ENCODE measurements around the gene C19orf85. TPM values are rescaled to one million over a fixed set of nuclear protein-coding genes. Genes with fewer than 3 reads are reported as not detected.

Gene C19orf85
- total RNA-seq, 1 donor from 2014 or later, result not detected

- DNase-seq, result no peak
Observed at GRCh38 chr19:55477905-55478304, 13.4 kb upstream of the C19orf85 start.

GRCh38 chr19:55476100-55476775 is 11.7 kb upstream of the C19orf85 start, which contains the start of gene ZNF628:
Gene ZNF628, plus strand, starts transcription at chr19:55476617. Its CDS starts 3,294 bp downstream, at chr19:55479911.
- DNase-seq, result peak; percentile 98

- no peak for DNase-seq
Observed at GRCh38 chr19:55474269-55475265, 10.0 kb upstream of the C19orf85 start.

DNA sequence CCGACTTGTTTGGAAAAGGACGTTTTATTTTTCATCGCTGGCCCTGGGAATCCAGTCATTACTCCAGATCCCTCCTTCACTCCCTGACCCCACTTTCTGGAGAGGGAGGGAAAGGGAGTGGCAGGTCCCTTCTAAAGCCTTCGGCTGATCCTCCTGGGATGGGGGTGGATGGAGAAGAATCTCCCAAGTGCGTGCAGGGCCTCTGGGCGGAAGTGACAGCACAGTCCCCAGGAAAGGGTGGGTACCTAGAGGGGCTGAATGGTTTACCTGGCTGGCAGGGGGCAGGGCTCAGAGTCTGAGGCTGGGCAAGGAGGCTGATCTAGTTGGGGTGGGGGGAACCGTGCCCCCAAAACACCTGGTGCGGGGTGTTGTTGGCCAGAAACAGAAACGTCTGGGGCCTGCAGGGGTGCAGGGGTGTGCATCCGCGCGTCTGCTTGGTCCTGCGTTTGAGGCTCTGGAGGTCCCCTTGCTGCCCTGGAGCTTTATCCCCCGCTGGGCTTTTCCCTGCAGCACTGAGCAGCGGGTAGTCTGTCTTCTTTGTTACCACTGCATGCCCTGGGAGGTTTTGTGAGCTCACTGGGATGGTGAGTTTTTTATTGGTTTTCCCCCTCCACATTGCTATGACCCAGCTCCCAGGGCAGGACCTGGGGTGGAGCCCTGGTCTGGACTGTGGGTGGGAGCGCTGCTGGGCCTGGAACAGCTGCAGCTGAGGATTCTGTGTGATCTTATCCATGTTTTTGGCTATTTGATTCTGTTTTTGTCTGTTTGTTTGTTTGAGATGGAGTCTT is 8.9 kb upstream of the C19orf85 start:
- DNase-seq, result no peak

GRCh38 chr19:55472463-55472862 is 7.9 kb upstream of the C19orf85 start:
- no peak for DNase-seq

DNA sequence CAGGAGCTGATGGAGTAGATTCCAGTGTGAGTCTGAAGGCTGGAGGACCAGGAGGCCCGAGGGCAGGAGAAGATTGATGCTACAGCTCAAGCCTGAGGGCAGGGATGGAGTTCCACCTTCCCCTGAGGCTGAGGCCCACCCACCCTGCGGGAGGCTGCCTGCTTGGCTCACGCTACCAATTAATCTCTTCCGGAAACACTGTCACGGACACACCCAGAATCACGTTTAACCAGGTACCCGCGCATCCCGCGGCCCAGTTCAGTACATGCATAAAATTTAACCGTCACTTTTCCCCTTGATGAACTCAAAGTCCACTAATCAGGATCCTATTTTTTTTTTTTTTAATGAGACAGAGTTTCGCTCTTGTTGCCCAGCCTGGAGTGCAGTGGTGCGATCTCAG is 6.7 kb upstream of the C19orf85 start:
- no peak for DNase-seq

- DNase-seq, result no peak
Observed at GRCh38 chr19:55468054-55468393, 3.5 kb upstream of the C19orf85 start.

GRCh38 chr19:55467236-55468053 is 2.9 kb upstream of the C19orf85 start:
- peak; percentile 32 for DNase-seq

GRCh38 chr19:55466241-55466614 is 1.7 kb upstream of the C19orf85 start:
- no peak for DNase-seq

- no peak for DNase-seq
Observed at GRCh38 chr19:55465460-55466240, 1.1 kb upstream of the C19orf85 start.

DNA sequence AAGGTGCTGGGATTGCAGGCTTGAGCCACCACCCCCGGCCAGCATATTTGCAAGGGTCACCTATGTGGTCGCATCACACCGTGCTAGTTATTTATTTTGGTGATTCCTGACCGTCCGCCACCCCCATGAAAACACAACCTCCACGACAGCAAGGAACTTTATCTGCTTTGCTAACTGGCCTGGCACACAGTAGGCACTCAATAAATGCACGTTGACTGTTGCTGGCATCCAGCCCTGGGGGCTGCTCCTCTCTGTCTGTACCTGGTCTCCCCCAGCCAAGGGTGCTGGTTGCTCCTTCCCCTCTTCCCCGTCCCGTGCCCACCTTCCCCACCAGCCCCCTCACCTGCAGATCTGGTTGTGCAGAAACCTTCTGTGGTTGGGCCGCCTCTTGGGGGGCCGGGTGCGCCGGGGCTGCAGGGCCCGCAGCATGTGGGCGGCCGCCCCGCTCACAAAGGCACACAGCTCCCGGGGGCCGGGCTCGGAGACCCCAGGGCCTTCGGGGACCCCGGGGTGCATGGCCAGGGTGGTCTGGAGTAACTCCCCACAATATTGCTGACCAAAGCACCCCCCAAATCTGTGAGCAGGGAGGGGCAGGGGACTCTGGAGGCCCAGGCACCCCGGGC is 401 bp downstream of the C19orf85 start:
- DNase-seq, result no peak

GRCh38 chr19:55463583-55464031 is 944 bp downstream of the C19orf85 start:
- DNase-seq, result no peak

- no peak for DNase-seq
Observed at GRCh38 chr19:55462722-55463121, 1.8 kb downstream of the C19orf85 start.

DNA sequence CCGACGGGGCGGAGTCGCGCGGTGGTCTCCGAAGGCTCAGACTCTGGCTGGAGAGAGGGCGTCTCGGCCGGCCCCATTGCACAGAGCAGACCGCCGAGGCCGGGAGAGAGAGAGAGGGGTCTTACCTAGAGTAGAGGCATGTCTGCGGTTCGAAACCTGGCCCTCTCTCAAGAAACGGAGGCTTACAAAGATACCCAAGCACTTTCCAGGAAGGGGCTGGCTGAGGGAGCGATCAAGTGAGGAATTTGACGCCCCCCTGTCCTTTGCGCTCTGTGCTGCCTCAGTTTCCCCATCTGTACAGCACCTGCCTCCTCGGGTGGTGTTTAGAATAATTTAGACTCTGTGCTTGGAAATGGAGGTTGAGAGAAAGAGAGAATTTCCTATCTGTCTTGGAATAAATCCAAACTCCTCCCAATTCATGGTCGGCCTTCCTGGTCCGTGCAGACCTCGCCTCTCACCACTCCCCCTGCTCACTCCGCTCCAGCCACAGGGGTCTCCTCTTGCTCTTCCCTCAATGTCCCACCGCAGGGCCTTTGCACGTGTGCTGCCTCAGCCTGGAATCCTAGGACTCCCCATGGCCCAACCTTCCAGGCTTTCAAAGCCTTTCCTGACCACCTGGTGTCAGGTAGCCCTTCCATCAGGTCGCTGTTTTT is 2.5 kb downstream of the C19orf85 start:
- DNase-seq, result no peak

DNA sequence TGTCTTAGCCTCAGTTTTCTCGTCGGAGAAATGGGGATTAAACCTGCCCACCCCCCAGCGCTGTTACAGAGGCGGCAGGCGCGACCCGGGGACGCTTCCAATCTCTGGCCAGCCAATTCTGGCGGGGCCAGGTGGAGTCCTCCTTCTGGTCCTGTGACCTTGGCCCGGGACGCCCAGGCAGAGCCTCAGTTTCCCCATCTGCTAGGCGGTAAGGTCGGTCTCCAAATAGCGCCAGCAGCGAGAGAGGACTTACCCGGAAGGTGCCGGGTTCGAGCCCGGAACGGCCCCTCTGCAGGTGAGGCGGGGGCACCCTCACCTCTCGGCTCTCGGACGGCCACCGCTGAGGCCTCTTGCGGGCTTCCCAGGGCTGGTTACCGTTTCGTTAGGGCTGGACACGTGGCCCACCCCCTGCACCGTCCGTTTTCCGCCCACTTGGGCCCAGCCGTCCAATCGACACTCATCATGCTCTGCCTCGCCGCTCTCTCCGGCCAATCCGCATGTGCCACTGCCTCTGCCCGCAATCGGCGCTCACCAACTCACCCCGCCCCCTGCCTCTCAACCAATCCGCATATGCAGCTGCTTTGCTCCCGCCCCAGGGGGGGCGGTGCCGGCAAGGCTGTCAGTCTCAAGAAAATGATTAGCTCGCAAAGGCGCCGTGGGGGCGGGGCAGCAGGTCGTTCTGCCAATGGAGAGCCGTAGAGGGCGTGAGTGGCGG is 3.1 kb downstream of the C19orf85 start, which contains the start of gene ISOC2:
ISOC2 (minus strand) TSS at position 384 of the 715 bp plus-strand sequence. CDS start 5,156 bp downstream, outside the sequence.
- peak; percentile 100 for DNase-seq

DNA sequence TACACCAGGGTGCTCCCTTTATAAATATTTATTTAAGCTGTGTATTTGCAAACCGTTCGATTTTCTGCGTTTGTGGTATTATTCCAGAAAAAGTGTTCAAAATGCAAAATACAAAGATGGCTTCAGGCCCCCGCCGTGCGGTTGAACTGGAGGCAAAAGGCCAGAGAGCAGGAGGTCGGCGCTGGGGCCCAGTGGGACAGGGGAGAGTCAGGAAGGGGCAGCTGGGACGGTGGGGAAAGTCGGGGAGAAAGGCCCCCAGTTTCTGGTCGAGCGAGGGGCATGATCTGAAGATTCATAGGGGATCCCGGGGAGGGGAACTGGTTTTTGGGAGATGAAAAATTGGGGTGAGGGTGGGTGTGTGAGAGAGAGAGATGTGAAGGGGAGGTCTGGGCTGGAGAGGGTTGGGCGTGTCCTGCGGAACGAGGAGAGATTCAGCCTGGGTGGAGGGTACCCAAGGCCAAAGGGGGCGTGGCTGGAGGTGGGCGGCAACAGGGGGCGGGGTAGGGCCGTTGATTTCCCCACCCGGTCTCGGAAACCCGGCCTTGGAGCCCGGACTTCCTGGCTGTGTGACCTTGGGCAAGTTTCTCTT is 3.8 kb downstream of the C19orf85 start:
- peak; percentile 30 for DNase-seq

GRCh38 chr19:55459950-55460657 is 4.4 kb downstream of the C19orf85 start:
- DNase-seq, result no peak

DNA sequence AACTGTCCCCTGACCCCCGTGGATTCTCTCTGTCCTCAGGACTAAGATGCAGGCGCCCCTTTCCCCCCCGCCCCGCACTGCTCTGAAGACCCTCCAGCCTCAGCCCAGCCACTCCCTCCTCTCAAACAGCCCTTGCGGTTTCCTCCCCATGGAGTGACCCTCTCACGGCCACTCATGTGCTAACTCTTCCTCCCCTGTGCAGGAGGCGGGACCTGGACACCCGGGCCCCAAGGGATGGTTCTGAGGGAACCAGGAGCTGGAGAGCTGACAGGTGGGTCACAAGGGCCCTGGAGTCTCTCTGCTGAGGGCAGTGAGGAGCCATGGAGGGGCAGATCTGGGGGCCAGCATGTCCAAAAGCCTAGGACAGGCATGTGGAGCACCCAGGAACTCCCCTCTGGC is 5.0 kb downstream of the C19orf85 start:
- no peak for DNase-seq
